Heart right ventricle (tissue), 16 donors: ENCODE measurements around the gene RCAN1. TPM values are rescaled to one million over a fixed set of nuclear protein-coding genes. Genes with fewer than 3 reads are reported as not detected.

Experiments used
- ATAC-seq, 8 donors: fragments of 200-7000 bp; cut with Tn5 transposase; one replicate each; pipeline ENCODE4 v1.9.1; 2020; ENCODE audit warnings: mild to moderate bottlenecking in 8 of 8, moderate library complexity in 8 of 8, moderate number of reproducible peaks in 1 of 8
- DNase-seq, 2 donors: peaks; one replicate each; pipeline ENCODE4 v3.0.0-alpha.2; 2020
- H3K27ac ChIP-seq, 10 donors: fragments of 200-600 bp; sonication (generic) in 2 of 10; one replicate each; pipeline versions ENCODE4 v1.5.0 to v1.8.0; 2020 to 2022; ENCODE audit warnings: mild to moderate bottlenecking in 3 of 10
- H3K27me3 ChIP-seq, 7 donors: fragments of 200-600 bp; one replicate each; pipeline ENCODE4 v1.8.0; 2021 to 2022; ENCODE audit warnings: mild to moderate bottlenecking in 2 of 7
- H3K36me3 ChIP-seq, 9 donors: fragments of 200-600 bp; sonication (generic) in 1 of 9; one replicate each; pipeline versions ENCODE4 v1.5.0 to v1.8.0; 2020 to 2022; ENCODE audit warnings: mild to moderate bottlenecking in 2 of 9
- H3K4me1 ChIP-seq, 9 donors: fragments of 200-600 bp; sonication (generic) in 1 of 9; one replicate each; pipeline versions ENCODE4 v1.5.0 to v1.8.0; 2020 to 2022; ENCODE audit warnings: mild to moderate bottlenecking in 4 of 9
- H3K4me3 ChIP-seq, 10 donors: fragments of 200-600 bp; sonication (generic) in 2 of 10; one replicate each; pipeline versions ENCODE4 v1.5.0 to v1.8.0; 2020 to 2022; ENCODE audit warnings: mild to moderate bottlenecking in 7 of 10, moderate library complexity in 2 of 10
- H3K9me3 ChIP-seq, 11 donors: fragments of 200-600 bp in 10 of 11; sonication (generic) in 2 of 11; one replicate each; pipeline versions ENCODE4 v1.5.0 to v1.8.0; 2013 to 2022; ENCODE audit warnings: mild to moderate bottlenecking in 2 of 11, control low read depth in 1 of 11, moderate library complexity in 1 of 11
- CTCF ChIP-seq, 9 donors: fragments of 200-600 bp; sonication (generic) in 2 of 9; IDR thresholded peaks; one replicate each; pipeline versions ENCODE4 v1.5.0 to v1.8.0; 2021 to 2022; ENCODE audit warnings: antibody characterized with exemption in 9 of 9, mild to moderate bottlenecking in 5 of 9, moderate library complexity in 1 of 9
- WGBS, 2 donors: extraction: QIAGEN DNeasy Blood & Tissue Kit; methylation state at CpG; one replicate each; pipeline ENCODE4 v1.1.7; 2013; ENCODE audit warnings: inconsistent platforms in 1 of 2; 5-methylcytosine and 5-hydroxymethylcytosine counted together
- intact Hi-C, 10 donors: fragments of 100-400 bp; cut with DNase I; formaldehyde crosslinking; loops; one replicate each; pipeline versions ENCODE4 v1.11.1 to v1.14.2; 2022
- polyA plus RNA-seq, 2 donors: library from polyadenylated mRNA; stranded (reverse); fragments of 200-250 nt; gene quantifications; one replicate each; pipeline ENCODE4 v1.2.3, GENCODE V29; 2013
- total RNA-seq, 10 donors: library from RNA; stranded (reverse); fragmentation: NEBNext Ultra II Directional in 3 of 10; extraction: Animal tissue kit (Norgen Biotek cat#: 25700) in 3 of 10; gene quantifications; one replicate each; pipeline versions ENCODE4 v1.2.1 to v1.2.4, GENCODE V29; 2021 to 2023
- donor health status: Arrhythmogenic right ventricular cardiomyopathy.
- donor health status: ischemic (EF 13 %, LVEDD 7.1; RV severe dilation, severe dysfunction).
- donor health status: healthy with polysubstance abuse.
- donor health status: DM: no; HTN: yes; CAD: no.
- donor health status: DM: no; HTN: no; CAD: no.
- donor health status: ischemic (EF 25% LVEDD 6.9; RV normal size, moderate dysfunction).
- donor health status: ischemic (EF 25% LVEDD 5.7; RV mildly dilated, moderate dysfunction).
- donor health status: healthy.
- donor health status: DM: yes; HTN: yes; CAD: no.
- donor health status: Ischemic cardiomyopathy.
- donor health status: ischemic (EF 35%, LVEDD 5.7; RV mildly dilated, moderate dysfunction).
- donor health status: nonischemic (EF 11% LVEDD 7.7; RV severe dilation, severe dysfunction).
- donor health status: DM: yes; HTN: yes; CAD: no.
- donor health status: PGD.
- donor health status: ischemic (EF 29% LVEDD 5.4; RV normal size, mild dysfunction).
- donor health status: nonischemic (EF 23%, LVEDD 6.1; RV moderate dilation, normal function).

RCAN1 gene
- total and polyA plus RNA-seq, 12 donors, result 24.1 to 389 (median 60.1) TPM

DNA sequence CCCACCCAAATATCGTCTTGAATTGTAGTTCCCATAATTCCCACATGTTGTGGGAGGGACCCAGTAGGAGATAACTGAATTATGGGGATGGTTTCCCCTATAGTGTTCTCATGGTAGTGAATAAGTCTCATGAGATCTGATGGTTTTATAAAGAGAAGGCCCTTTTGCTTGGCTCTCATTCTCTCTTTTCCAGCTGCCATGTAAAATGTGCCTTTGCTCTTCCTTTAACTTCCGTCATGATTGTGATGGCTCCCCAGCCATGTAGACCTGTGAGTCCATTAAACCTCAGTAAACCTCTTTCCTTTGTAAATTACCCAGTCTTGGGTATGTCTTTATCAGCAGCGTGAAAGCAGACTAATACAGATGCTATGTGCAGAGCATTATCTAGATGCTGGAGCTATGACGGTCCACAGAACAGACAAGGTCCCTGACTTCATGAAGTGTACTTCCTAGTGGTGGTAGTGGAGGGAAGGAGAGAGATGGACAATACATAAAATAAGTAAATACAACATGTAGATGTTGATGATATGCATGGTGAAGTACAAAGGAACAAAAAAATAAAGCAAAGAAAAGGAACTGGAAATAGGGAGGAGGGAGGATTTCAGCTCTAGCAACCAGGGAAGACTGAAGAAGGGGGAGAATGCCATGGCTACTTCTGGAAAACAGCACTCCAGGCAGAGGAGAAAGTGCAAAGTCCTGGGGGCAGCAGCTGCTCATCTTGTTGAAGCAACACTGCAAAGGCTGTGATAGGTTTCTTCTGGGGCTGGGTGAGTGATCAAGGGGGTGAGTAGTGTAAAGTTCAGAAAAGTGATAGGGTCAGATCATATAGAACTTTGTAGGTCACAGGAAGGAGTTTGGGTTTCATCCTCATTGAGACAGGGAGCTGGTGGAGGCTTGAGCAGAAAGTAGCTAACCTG lies 6.8 kb upstream of the RCAN1 start:
- Histone ChIP-seq H3K9me3 (no peaks in the 10 kb centered on the region), H3K4me3 (no peak overlapping the region), H3K27ac (no peak overlapping the region), H3K27me3 (no peaks in the 10 kb centered on the region), H3K4me1 (peaks cover 0 to 33% (median 0%) of the 10 kb centered on the region in 9 donors), H3K36me3 (no peaks in the 10 kb centered on the region)
- 78 to 89% methylated on average over 4 of the region's 4 CpGs for WGBS, 2 donors
- intact Hi-C loops, result no loop called here
- no peak for ATAC-seq
- no peak for TF ChIP-seq CTCF (IDR thresholded peaks at IDR 0.05)
- DNase-seq, result no peak

GRCh38 chr21:34619841-34620665 lies 5.1 kb upstream of the RCAN1 start:
- peaks cover 0 to 38% (median 5%) of the 10 kb centered on the region in 9 donors for H3K4me1 ChIP-seq
- peak; percentile 59 to 93 (median 80) for ATAC-seq
- H3K36me3 ChIP-seq, result no peaks in the 10 kb centered on the region
- no peak for TF ChIP-seq CTCF (IDR thresholded peaks at IDR 0.05)
- intact Hi-C loops, result loop anchor here in 2 of 10 donors (10.0 kb wide), 2 partner anchors 545 to 705 kb away; partner anchors contain the start of genes ATP5PO (in 1 of the 2), MRPS6 (in 1 of the 2) and SLC5A3 (in 1 of the 2)
- no peak overlapping the region for H3K4me3 ChIP-seq
- DNase-seq, result peak in 1 of 2 donors; percentile 19
- H3K27me3 ChIP-seq, result no peaks in the 10 kb centered on the region
- H3K9me3 ChIP-seq, result no peaks in the 10 kb centered on the region
- peak overlapping the region in 9 of 10 donors; percentile 11 to 77 (median 66) for H3K27ac ChIP-seq
- WGBS, 2 donors, result 66 to 71% methylated on average over 8 of the region's 8 CpGs

DNA sequence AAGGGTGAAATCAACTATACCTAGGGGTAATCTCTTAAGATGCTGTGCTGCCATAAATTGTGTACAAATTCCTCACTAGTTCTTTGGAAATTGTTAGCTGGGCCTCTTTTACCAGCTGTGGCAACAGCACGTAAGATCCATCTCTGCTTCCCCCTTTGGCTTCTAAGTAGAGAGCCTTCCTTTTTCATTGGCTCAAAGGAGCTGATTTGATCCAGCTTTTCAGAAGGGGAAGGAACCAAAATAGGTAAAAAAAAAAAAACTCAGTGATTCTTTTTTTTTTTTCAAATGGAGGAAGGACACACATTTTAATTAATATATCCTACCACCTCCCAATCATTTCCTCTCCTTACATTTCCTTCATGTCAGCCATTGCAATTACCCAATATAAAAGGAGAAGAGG lies 4.0 kb upstream of the RCAN1 start:
- Histone ChIP-seq H3K36me3 (no peaks in the 10 kb centered on the region), H3K4me3 (no peak overlapping the region), H3K27ac (no peak overlapping the region), H3K27me3 (no peaks in the 10 kb centered on the region), H3K9me3 (no peaks in the 10 kb centered on the region), H3K4me1 (peaks cover 0 to 42% (median 7%) of the 10 kb centered on the region in 9 donors)
- no peak for ATAC-seq
- intact Hi-C loops, result loop anchor here in 2 of 10 donors (10.0 kb wide), 2 partner anchors 544 to 704 kb away; partner anchors contain the start of genes ATP5PO (in 1 of the 2), MRPS6 (in 1 of the 2) and SLC5A3 (in 1 of the 2)
- WGBS, 2 donors, result 72 to 86% methylated on average over 1 of the region's 1 CpG
- DNase-seq, result no peak
- TF ChIP-seq CTCF (IDR thresholded peaks at IDR 0.05), result no peak
